Keratinocyte (primary cell): ENCODE data around the gene ZBTB7A. TPM values are rescaled to one million over a fixed set of nuclear protein-coding genes. Genes with fewer than 3 reads are reported as not detected.

Source experiments
- DNase-seq: peaks from one replicate; pipeline ENCODE4 v3.0.0-alpha.2; 2011; ENCODE audit warnings: low read depth, missing footprints, low spot score
- FAIRE-seq: peaks from 2 replicates; lab custom pipeline; 2011; peaks lifted over from hg19 to GRCh38; lab: Jason Lieb, UNC
- H2AFZ ChIP-seq: 2 replicates; pipeline ENCODE4 v1.6.0; 2012; ENCODE audit warnings: low read length, control low read depth, inconsistent platforms; ENCODE audit not compliant: control insufficient read depth
- H3K27ac ChIP-seq: 2 replicates; pipeline ENCODE4 v1.5.1; 2011; ENCODE audit warnings: low read length; ENCODE audit not compliant: control insufficient read depth, insufficient read depth
- H3K27me3 ChIP-seq: 3 replicates; pipeline ENCODE4 v1.6.0; 2011; ENCODE audit warnings: low read length; ENCODE audit not compliant: control insufficient read depth, insufficient read depth; ENCODE audit errors: extremely low read depth
- H3K36me3 ChIP-seq, 2 experiments: 2 replicates in 1 of 2; 3 replicates in 1 of 2; pipeline ENCODE4 v1.5.1; 2011; ENCODE audit warnings: low read length in 2 of 2, mild to moderate bottlenecking in 1 of 2; ENCODE audit not compliant: control insufficient read depth in 2 of 2, insufficient read depth in 2 of 2; ENCODE audit errors: extremely low read depth in 1 of 2
- H3K4me1 ChIP-seq: 3 replicates; pipeline ENCODE4 v1.5.1; 2011; ENCODE audit warnings: low read length; ENCODE audit not compliant: control insufficient read depth, insufficient read depth; ENCODE audit errors: extremely low read depth
- H3K4me2 ChIP-seq: 3 replicates; pipeline ENCODE4 v1.6.0; 2011; ENCODE audit warnings: low read depth, low read length; ENCODE audit not compliant: control insufficient read depth, insufficient read depth; ENCODE audit errors: extremely low read depth
- H3K4me3 ChIP-seq, 3 experiments: fragments of 200-600 bp in 1 of 3; sonication (generic) in 1 of 3; 2 replicates in 2 of 3; 3 replicates in 1 of 3; pipeline ENCODE4 v1.5.1; 2011 to 2016; ENCODE audit warnings: low read length in 3 of 3, mild to moderate bottlenecking in 3 of 3, control low read depth in 2 of 3, inconsistent platforms in 1 of 3, low read depth in 1 of 3, mixed read lengths in 1 of 3, mixed run types in 1 of 3, moderate library complexity in 1 of 3; ENCODE audit not compliant: control insufficient read depth in 2 of 3, insufficient read depth in 2 of 3; ENCODE audit errors: extremely low read depth in 1 of 3
- H3K79me2 ChIP-seq: 2 replicates; pipeline ENCODE4 v1.6.0; 2012; ENCODE audit warnings: low read length; ENCODE audit not compliant: control insufficient read depth, insufficient read depth
- H3K9ac ChIP-seq: 3 replicates; pipeline ENCODE4 v1.6.0; 2011; ENCODE audit warnings: low read length; ENCODE audit not compliant: control insufficient read depth, insufficient read depth; ENCODE audit errors: extremely low read depth
- H3K9me1 ChIP-seq: 3 replicates; pipeline ENCODE4 v1.6.0; 2011; ENCODE audit warnings: low read length; ENCODE audit not compliant: control insufficient read depth, insufficient read depth; ENCODE audit errors: extremely low read depth
- H3K9me3 ChIP-seq: 2 replicates; pipeline ENCODE4 v1.5.1; 2012; ENCODE audit warnings: low read depth, low read length; ENCODE audit not compliant: control insufficient read depth
- H4K20me1 ChIP-seq: 3 replicates; pipeline ENCODE4 v1.6.0; 2011; ENCODE audit warnings: low read length; ENCODE audit not compliant: control insufficient read depth, insufficient read depth; ENCODE audit errors: extremely low read depth
- EZH2 ChIP-seq: IDR thresholded peaks from one replicate; pipeline ENCODE4 v1.6.1; 2012; ENCODE audit warnings: inconsistent platforms, mild to moderate bottlenecking, low read length, moderate library complexity
- dilution Hi-C: fragments of 300-500 bp; cut with MboI; formaldehyde crosslinking; loops from one replicate; pipeline ENCODE4 v1.7.0; 2020; ENCODE audit warnings: low sequenced_read_pairs; ENCODE audit not compliant: extremely low pct_ligation_motif_present
- polyA plus RNA-seq, 5 experiments: library from polyadenylated mRNA; depleted of rRNA in 3 of 5; stranded (reverse) in 3 of 5; stranded (forward) in 1 of 5; unstranded in 1 of 5; fragments of >200 nt; gene quantifications; 1 replicate in 1 of 5; 2 replicates in 3 of 5; 3 replicates in 1 of 5; pipeline versions ENCODE4 v1.2.1 to v1.2.3, GENCODE V29; 2011 to 2012; ENCODE audit warnings: missing spikeins in 2 of 5, low read depth in 1 of 5, low replicate concordance in 1 of 5
- TF ChIP-seq, protein P1 (sequence below), 3 experiments: IDR thresholded peaks in 1 of 3; conservative IDR thresholded peaks in 1 of 3; optimal IDR thresholded peaks in 1 of 3; 2 replicates in 2 of 3; 3 replicates in 1 of 3; pipeline versions ENCODE3 to v1.5.1; 2011; ENCODE audit warnings: low read length in 3 of 3, mild to moderate bottlenecking in 3 of 3, moderate library complexity in 2 of 3, control low read depth in 1 of 3, inconsistent platforms in 1 of 3; ENCODE audit not compliant: insufficient read depth in 2 of 3; ENCODE audit errors: extremely low read depth in 1 of 3

The ZBTB7A gene
- polyA plus RNA-seq, 1 donor (not counting 4 experiments of a cell fraction or from before 2014, with no cell fraction given) = 3.7 TPM

DNA sequence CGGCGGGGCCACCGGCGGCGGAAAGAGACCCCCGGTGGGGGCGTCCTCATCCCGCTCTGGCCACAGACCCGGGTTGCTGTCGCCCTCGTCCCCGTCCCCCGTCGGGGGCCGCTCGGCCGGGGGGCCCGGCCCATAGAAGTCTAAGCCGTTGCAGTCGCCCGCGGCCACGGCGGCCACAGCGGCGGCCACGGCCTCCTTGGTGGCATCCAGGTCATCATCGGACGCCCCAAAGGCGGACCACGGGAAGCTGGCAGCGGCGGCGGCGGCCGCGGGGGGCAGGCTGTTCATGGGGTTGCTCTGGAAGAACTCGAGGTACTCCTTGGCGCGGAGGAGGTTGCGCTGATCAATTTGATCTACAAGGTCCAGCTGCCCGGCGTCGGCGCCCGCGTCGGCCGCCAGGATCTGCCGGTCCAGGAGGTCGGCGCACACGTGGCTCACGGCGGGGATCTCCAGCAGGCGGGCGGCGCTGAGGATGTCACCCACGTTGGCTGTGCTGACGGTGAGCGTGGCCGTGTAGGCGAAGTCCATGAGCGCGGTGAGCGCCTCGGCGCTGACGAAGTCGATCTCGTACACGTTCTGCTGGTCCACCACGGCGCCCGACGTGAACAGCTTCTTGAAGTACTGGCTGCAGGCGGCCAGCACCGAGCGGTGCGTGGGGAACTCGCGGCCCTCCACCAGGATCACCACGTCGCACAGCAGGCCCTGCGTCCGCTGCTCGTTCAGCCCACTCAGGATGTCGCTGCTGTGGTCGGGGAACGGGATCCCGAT is 12.1 kb downstream of the ZBTB7A start:
- Histone ChIP-seq H3K4me1 (peaks cover 46% of the 10 kb centered on the region), H3K4me2 (no peak overlapping the region), H3K27me3 (no peaks in the 10 kb centered on the region), H3K27ac (no peak overlapping the region), H4K20me1 (peaks cover 34% of the 10 kb centered on the region), H3K9ac (no peak overlapping the region), H3K79me2 (peaks cover 88% of the 10 kb centered on the region), H3K9me3 (no peaks in the 10 kb centered on the region), H2AFZ (no peak overlapping the region), H3K36me3 (peaks cover 24 to 41% of the 10 kb centered on the region in 2 experiments), H3K4me3 (no peak overlapping the region), H3K9me1 (peaks cover 5% of the 10 kb centered on the region)
- DNase-seq = no peak
- no peak for TF ChIP-seq EZH2
- TF ChIP-seq, protein P1, sequence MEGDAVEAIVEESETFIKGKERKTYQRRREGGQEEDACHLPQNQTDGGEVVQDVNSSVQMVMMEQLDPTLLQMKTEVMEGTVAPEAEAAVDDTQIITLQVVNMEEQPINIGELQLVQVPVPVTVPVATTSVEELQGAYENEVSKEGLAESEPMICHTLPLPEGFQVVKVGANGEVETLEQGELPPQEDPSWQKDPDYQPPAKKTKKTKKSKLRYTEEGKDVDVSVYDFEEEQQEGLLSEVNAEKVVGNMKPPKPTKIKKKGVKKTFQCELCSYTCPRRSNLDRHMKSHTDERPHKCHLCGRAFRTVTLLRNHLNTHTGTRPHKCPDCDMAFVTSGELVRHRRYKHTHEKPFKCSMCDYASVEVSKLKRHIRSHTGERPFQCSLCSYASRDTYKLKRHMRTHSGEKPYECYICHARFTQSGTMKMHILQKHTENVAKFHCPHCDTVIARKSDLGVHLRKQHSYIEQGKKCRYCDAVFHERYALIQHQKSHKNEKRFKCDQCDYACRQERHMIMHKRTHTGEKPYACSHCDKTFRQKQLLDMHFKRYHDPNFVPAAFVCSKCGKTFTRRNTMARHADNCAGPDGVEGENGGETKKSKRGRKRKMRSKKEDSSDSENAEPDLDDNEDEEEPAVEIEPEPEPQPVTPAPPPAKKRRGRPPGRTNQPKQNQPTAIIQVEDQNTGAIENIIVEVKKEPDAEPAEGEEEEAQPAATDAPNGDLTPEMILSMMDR (optimal IDR thresholded peaks at IDR 0.05 in 1 of 3, IDR thresholded peaks at IDR 0.05 in 1 of 3, conservative IDR thresholded peaks at IDR 0.05 in 1 of 3; ENCODE audit: extremely low read depth in 1 of 3, insufficient read depth in 2 of 3, low read length in 3 of 3) = no peak
- no peak for FAIRE-seq
- dilution Hi-C loops = no loop called here

- dilution Hi-C loops = no loop called here
- TF ChIP-seq EZH2 = no peak
- TF ChIP-seq, protein P1 (optimal IDR thresholded peaks at IDR 0.05 in 1 of 3, IDR thresholded peaks at IDR 0.05 in 1 of 3, conservative IDR thresholded peaks at IDR 0.05 in 1 of 3; ENCODE audit: extremely low read depth in 1 of 3, insufficient read depth in 2 of 3, low read length in 3 of 3) = no peak
- FAIRE-seq (peak; percentile 32), DNase-seq (no peak)
- H3K9me1 ChIP-seq = peaks cover 5% of the 10 kb centered on the region
- H3K9ac ChIP-seq = peak overlapping the region; percentile 43
- H3K4me3 ChIP-seq = no peak overlapping the region
- H3K4me2 ChIP-seq = peak overlapping the region; percentile 56
- H3K36me3 ChIP-seq = peaks cover 31 to 41% of the 10 kb centered on the region in 2 experiments
- no peak overlapping the region for H2AFZ ChIP-seq
- no peak overlapping the region for H3K27ac ChIP-seq
- peaks cover 87% of the 10 kb centered on the region for H3K79me2 ChIP-seq
- H3K27me3 ChIP-seq = no peaks in the 10 kb centered on the region
- H4K20me1 ChIP-seq = peaks cover 38% of the 10 kb centered on the region
- peaks cover 36% of the 10 kb centered on the region for H3K4me1 ChIP-seq
- no peaks in the 10 kb centered on the region for H3K9me3 ChIP-seq
Measured at GRCh38 chr19:4053423-4054324, 13.0 kb downstream of the ZBTB7A start.
